Kidney tubule cell (primary cell): ENCODE results near the gene PTPRB.

Experiments
- DNase-seq: peaks from one replicate; pipeline ENCODE4 v3.0.0-alpha.2; 2018; ENCODE audit warnings: low spot score

Gene PTPRB

DNA sequence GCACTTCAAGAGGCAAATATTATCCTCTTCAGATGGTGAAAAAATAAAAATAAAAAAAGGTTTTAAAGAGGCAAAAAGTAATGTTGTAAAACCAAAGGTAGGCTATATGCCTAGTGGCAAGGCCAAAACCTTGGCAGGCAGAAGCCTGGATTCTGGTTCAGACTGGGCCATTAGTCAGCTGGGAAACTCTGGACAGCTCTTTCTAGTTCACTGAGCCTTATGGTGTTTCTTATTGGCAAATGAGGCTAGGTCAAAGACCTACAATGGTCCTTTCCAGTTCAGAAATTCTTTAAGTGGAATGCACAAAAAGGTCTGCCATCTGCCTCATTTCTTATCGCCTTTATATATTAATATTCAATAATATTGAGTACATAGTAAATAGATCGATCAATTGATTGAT, 44.6 kb downstream of the PTPRB start:
- no peak for DNase-seq

DNA sequence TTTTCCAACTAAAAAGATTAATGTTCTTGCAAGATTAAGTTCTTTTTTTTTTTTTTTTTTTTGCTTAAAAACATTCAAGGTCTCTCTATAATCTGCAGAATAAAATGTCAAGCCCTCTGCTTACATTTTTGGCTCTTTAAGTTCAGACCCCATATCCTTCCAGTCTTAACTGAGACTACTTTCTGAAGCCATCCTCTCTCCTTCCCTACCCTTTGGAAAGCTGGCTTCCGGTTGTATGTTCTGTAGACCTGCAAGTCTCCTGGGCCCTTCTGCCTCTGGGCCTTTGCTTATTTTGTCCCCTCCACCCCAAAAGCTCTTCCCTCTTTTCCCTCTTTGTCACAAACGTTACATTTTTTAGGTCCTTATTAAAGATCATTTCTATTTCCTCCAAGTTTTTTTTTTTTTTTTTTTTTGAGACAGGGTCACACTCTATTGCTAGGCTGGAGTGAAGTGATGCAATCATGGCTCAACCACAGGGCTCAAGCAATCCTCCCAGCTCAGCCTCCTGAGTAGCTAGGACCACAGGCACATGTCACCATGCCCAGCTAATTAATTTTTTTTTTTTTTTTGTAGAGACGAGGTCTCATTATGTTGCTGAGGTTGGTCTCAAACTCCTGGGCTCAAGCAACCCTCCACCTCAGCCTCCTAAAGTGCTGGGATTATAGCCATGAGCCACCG, 46.5 kb downstream of the PTPRB start:
- DNase-seq = no peak

DNA sequence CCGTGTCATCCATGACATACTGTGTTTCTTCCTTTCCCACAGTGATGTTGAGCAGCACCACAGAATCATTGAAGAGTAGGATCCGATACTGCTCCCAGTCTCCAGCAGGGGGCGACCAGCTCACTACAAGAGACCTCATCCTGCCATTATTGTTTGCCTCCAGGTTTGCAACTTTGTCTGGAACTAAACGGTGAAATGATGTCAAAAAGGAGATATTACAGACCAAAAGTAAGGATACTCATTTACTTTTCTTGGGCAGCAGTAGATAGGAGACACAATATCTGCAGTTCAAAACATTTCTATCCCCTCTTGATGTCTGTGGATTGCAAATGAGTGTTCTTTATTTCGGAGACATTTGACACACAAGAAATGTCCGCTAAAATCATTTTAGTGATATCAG, 47.2 kb downstream of the PTPRB start:
- peak; percentile 75 for DNase-seq

DNA sequence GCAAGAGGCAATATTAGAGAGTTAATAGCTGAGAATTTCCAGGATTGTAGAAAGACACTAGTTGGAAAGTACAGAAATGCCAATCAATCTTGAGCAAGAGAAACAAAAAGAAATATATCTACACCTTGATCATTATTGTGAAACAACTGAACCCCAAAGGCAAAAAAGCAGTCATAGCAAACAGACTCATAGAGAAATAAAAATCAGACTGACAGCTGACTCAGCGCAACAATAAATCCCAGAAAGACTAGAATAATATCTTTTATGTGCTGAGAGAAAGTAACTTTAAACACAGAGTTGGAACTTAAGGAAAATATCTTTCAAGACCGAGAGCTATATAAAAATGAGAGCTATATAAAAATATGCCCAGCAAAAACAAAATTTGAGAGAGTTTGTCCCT, 52.9 kb downstream of the PTPRB start:
- DNase-seq = no peak

DNA sequence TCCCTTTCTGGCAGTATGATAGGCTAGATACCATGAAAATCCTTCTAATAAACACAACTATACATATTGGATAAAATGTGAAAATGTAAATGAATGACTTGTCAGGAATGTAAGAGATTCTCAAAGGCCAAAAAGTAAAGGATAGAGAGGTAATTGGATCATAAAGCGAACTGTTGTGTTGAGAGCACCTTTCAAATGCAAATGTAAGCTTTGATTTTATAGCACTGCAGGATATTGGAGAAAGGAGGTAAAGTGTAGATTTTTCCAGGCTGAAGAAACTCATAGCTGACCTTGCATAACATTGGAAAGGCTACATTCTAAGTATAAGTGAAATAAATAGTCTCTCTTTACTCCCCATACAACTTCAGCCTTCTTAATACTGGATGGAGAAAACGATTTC, 54.0 kb downstream of the PTPRB start:
- DNase-seq = no peak

- DNase-seq = peak; percentile 18
Observed at GRCh38 chr12:70581208-70581607, 56.0 kb downstream of the PTPRB start.

DNA sequence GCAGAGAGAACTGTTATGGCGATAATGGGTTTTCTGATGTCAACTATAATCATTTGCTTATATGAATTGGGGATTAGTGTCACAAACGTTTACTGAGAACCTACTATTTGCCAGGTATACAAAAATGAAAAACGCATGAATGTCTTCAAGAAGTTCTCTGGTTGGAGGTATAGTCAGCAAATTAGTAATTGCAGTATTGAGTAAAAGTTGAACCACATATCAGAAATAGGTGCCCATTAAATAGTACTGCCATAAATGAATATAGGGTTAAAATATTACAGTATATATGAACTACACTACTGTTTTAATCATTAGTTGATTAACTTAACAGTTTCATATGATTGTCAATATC, 60.0 kb downstream of the PTPRB start:
- DNase-seq = no peak

DNA sequence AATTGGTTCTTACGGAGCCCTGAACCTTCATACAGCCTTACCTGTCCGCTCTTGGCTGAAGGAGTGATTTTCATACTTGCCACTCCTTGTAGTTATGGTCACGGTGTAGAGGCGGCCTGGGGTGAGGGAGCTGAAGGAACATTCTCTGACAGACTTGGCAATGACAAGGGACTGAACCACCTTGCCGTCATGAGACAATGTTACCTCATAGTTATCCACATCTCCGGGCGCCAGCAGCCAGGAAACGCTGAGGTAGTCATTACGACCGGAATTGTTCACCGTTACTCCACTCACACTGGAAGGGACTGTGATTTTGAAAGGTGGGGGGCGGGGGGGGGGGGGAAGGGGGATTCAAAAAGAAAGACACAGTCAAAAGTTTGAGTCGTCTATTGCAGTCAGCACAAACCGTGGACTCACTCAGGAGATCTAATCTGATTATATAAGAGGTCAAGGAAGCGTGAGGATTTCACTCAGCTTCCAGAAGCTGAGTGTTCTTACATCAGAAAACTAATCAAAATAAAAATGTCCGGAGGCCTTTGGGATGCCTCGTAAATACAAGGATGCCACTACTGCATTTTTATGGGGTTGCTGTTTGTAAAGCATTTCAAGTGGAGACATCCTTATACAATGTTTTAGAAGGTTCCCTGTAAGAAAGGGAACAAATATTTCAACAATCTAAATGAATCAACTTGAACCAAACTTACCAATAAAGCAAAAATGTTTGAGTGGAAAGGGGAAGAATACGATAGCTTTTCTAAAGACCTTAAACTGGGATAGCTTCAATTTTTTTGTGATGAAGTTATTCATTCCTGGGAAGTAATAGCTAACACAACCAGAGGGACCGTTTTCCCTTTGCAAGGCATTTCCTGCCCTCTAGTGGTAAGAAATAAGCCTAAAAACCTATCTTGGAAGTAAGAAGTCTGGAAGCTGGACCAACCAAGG, 60.6 kb downstream of the PTPRB start:
- peak; percentile 72 for DNase-seq

- peak; percentile 12 for DNase-seq
Observed at GRCh38 chr12:70571705-70572268, 65.4 kb downstream of the PTPRB start.

GRCh38 chr12:70571029-70571428, 66.2 kb downstream of the PTPRB start:
- no peak for DNase-seq

- no peak for DNase-seq
Observed at GRCh38 chr12:70561550-70561949, 75.7 kb downstream of the PTPRB start.

- no peak for DNase-seq
Observed at GRCh38 chr12:70560671-70561070, 76.6 kb downstream of the PTPRB start.

DNA sequence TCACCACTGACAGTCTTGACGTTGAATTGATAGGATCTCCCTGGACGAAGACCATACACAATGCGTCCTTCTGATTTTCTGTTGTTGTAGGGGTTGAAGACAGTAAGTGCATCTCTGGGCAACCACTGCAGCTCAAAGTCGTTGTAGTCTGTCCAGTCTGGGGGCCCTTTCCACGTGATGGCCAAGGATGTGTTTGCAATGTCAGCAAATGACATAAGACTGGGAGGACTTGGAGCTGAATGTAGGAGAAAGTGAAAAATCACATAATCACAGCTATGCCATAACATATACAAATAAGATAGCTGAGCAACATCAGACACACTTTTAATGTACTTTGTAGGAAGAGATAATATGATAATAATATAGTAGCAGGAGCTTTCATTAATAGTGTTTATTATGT, 77.8 kb downstream of the PTPRB start:
- DNase-seq = no peak

DNA sequence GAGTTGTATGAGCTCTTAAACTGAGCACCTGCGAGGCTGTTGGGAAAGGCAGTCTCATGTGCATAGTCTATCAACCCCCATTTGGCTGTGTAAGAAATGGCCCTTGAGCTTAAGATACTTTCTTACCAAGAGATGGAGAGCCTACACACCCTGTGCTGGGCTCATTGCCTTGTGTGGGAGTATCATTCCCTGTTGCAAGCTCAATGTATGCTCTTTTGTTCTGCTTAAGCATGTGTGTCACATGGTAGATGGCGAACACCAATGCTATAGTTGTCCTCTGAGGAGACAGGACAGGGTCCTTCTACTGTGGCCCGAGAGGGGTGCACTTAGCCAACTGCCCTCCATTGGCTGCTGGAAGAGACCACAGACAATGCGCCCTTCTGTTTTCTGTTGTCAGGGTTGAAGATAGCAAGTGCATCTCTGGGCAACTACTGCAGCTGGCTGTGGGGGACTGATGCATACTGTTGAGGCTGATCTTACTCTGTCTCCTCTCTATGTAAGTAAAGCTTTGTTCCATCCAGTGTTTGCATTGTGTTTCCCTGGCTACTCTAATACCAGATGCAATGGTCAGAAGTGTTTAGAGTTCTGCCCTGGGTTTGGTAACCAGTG, 79.5 kb downstream of the PTPRB start:
- DNase-seq = no peak

DNA sequence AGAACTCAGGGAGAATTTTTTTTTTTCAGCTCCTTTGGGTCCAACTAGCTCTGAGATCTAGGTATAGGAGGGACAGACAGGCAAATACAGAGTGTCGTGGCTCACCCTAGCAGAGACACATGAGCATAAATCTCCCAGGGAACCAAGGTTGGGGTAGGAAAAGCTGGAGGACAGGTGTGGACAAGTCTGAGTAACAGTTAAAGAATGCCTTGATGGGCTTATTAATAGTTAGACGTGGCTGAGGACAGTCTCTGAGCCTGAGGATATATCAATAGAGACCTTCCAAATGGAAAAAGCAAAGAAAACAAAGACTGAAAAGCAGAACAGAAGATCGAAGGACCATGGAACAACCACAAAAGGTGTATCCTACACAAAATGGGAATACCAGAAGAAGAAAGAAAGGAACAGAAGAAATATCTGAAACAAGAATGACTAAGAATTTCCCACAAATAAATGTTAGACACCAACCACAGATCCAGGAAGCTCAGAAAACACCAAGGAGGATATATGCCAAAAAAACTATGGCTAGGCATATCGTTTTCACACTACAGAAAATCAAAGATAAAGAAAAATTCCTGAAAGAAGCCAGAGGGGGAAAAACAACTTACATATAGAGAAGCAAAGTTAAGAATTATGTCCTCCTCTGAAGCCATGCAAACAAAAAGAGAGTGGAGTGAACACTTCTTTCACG, 80.9 kb downstream of the PTPRB start:
- DNase-seq = peak; percentile 62

GRCh38 chr12:70555081-70555480, 82.1 kb downstream of the PTPRB start:
- DNase-seq = no peak

DNA sequence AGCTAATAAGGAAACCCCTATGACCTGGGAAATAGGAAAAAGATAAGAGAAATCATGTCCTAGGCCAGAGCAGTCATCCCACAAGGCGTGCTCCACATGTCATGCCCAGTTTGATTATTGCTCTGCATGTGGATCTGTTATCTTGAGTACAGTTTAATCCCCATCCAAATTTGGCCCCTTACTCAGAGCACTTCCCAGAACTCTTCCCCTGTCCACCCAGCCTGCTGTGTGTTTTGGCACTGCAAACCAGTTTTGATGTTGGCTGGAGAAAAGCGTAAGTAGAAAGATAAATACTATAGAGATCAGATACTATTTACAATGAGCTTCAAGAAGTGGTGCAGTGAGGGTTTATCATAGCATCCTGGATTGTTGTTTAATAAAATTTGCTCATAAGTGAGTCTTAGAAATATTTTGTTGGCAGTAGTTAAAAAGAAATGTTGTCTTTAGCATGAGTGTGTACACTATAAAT, 83.8 kb downstream of the PTPRB start:
- no peak for DNase-seq

DNA sequence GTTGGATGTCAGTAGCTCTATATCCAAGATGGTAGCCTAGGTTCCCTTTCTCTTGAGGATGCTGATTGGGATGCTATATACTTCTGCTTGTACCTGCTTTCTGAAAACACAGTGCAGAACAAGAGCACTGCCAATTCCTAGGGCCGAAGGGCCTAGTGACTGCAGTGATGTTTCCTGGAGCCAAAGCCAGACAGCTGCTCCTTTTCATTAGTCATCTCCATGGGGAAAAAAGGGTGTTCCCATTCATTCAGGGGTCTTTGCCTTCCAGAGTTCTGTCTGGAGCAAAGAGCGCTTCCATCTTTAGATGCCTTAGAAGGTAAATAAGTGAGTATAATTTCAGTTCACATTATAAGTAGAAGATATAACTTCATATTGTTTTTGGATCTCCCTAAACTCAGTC, 85.5 kb downstream of the PTPRB start:
- no peak for DNase-seq

DNA sequence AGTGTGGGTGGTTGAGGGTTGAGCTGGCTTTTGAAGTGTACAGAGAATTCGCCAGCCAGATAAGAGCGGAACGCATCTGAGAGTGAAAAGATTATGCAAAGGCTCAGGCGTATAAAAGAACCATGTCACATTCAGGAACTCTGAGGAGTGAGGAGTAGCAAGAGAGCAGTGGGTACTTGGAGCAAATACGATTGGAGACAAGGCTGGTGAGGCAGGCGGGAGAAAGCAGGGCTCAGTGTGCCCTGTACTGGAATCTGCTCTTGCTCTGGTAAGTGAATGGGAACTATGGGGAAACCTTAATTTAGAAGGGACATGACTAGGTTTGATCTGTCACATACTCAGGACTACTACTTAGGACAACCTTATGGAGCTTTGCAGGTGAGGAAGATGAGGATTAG, 87.0 kb downstream of the PTPRB start:
- no peak for DNase-seq

GRCh38 chr12:70549340-70550179, 87.7 kb downstream of the PTPRB start:
- DNase-seq = no peak

DNA sequence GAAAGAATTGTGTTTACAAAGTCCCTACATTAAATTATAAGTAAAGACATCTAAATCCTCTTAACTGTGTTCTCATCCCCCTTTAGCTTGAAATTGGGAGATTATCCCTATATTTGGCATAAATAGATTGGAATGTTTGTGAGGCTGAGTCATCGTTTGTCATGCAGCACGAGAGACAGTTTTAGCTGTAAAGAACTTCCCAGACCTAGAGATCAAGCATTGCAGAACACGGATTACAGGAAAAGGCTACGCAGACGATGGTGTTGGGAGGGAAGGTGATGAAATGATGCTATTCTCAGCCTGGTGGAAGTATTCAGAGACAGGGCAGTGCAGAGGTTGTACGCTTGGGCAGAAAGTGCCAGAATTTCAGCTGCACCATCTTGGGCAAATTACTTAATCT, 93.8 kb downstream of the PTPRB start:
- DNase-seq = peak; percentile 63
